IPS-15b (cell line): ENCODE measurements around the gene KRTCAP2.

ENCODE experiments used
- H3K27me3 ChIP-seq: one replicate; pipeline ENCODE4 v1.6.1; 2013; ENCODE audit warnings: low read length; ENCODE audit not compliant: control insufficient read depth, insufficient read depth
- H3K36me3 ChIP-seq: one replicate; pipeline ENCODE4 v1.6.1; 2013; ENCODE audit warnings: low read length; ENCODE audit not compliant: control insufficient read depth, insufficient read depth
- H3K4me1 ChIP-seq: one replicate; pipeline ENCODE4 v1.6.1; 2013; ENCODE audit warnings: mild to moderate bottlenecking, low read length; ENCODE audit not compliant: control insufficient read depth, insufficient read depth
- H3K4me3 ChIP-seq: one replicate; pipeline ENCODE4 v1.5.1; 2013; ENCODE audit warnings: low read depth, low read length
- H3K9ac ChIP-seq: one replicate; pipeline ENCODE4 v1.6.1; 2013; ENCODE audit warnings: low read depth, mild to moderate bottlenecking, low read length
- H3K9me3 ChIP-seq: one replicate; pipeline ENCODE4 v1.6.1; 2013; ENCODE audit warnings: mild to moderate bottlenecking, low read length; ENCODE audit not compliant: control insufficient read depth, insufficient read depth

Gene KRTCAP2

DNA sequence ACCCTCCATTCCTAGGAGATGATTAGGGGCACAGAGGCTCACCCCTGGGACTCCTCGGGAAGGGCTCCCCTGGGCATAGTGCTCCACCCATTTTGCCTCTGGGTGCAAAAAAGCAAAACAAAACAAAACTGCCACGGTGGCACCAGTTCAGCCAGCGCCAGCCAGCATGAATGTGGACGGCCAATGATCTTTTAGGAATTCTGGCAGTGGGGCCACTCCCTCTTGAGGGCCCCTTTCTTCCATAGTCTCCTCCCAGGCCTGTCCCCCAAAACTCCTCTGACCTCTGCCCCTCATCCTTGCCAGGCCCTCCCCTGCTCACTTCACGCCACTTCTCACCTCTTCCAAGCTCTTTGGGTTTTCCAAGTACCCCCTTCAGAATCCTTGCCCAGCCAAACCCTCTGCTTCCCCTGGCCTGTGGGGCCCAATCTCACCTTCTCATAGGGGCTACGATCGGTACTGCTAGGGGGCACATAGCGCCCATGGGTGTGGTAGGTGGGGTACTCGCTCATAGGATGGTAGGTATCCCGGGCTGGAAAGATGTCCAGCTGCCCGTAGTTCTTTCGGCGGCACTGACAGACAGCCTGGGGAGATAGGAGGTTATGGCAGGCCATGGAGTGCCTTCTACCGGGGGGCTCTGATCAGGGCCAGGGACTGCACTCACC is 13.8 kb upstream of the KRTCAP2 start:
- no peaks in the 10 kb centered on the region for H3K9me3 ChIP-seq
- no peak overlapping the region for H3K4me3 ChIP-seq
- H3K9ac ChIP-seq: no peak overlapping the region
- no peaks in the 10 kb centered on the region for H3K27me3 ChIP-seq
- H3K4me1 ChIP-seq: peaks cover 10% of the 10 kb centered on the region
- H3K36me3 ChIP-seq: peaks cover 10% of the 10 kb centered on the region

DNA sequence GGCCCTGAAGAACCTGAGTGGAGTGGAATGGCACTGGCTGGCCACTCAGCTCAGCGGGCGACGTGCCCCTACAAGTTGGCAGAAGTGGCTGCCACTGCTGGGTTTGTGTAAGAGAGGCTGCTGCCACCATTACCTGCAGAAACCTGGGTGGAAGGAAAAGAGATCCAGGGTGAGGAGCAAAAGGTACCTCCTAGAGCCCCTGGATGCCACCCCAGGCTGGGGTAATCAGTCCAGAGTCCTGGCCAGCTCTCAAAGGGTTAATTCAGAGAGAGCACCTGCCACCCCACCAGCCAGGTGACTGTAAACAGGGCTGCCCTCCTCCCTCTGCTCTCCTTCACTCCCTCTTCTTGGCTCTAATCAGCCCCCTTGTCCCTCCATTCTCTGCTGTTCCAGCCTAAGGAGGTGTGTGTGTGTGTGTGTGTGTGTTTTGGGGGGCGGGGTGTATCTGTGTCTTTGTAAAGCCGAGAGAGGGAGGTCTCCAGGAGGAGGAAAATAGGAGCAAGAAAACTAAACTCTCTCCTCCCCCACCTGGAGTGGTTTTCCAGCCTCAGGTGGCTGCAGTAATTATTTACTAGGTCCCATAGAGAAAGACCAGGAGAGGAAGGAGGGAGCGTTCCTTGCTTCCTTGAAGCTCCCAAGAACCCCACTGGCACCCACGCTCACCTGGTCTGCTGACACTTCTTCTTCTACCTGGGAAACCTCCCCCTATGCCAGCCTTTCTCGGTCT is 13.1 kb upstream of the KRTCAP2 start:
- peaks cover 10% of the 10 kb centered on the region for H3K4me1 ChIP-seq
- no peaks in the 10 kb centered on the region for H3K9me3 ChIP-seq
- H3K9ac ChIP-seq: no peak overlapping the region

DNA sequence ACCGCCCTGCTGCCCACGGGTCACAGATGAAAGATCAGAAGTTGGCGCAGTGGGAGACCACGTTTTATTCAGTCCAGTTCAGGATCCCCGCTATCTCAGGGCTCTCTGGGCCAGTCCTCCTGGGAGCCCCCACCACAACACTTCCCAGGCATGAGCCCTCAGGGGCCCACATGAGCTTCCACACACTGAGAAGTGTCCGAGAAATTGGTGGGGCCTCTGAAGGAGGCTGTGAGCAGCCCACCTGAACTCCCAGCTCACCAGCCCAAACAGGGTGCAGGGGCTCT is 12.6 kb upstream of the KRTCAP2 start:
- no peak overlapping the region for H3K9ac ChIP-seq

More for the DNA sequence above, 13.1 kb upstream of the KRTCAP2 start:
- no peaks in the 10 kb centered on the region for H3K27me3 ChIP-seq
- H3K36me3 ChIP-seq: peaks cover 10% of the 10 kb centered on the region
- H3K4me3 ChIP-seq: no peak overlapping the region

DNA sequence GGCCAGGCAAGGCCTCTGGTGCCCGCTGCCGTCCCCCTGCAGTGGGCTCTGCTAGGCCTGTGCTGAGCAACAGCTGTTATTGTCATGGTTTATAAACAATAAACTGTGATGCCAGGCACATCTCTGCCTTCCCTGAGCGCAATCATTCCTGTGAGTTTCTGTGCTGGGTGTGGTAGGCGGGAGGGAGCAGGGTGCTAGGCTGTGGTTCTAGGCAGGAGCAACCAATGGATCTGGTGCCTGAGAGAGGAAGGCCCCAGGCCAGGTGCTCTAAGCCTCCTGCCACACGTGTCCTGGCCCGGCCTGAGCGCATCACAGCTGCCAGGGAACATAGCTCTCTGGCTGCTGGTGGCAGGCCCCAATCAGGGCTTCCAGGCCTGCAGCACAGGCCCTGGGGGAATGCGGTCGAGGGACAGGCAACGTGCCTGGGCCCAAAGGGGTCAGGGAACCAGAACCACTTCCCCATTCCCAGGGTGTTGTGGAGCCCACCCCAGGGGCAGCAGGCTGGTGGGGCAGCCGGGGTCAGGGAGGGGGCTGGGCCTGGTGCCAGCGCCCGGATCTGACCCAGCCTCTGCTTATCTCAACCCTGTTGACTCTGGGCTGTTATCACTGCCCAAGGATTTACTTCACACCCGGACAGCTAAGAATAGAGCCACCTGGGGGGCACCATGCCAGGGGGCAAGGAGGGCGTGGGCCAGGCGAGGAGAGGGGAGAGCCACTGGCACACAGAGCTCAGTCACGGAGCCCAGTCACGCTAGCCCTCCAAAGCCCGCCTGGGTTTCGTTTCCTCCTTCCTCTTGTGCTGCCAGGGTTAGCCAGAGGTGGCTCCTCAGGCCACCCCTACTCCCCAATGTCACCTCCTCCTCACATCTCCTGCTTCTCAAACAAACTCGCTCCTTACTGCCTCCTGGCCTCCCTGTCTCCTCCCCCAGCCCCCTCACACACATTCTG is 12.0 kb upstream of the KRTCAP2 start:
- no peak overlapping the region for H3K9ac ChIP-seq
- peaks cover 10% of the 10 kb centered on the region for H3K36me3 ChIP-seq
- peaks cover 10% of the 10 kb centered on the region for H3K4me1 ChIP-seq
- H3K4me3 ChIP-seq: no peak overlapping the region
- H3K9me3 ChIP-seq: no peaks in the 10 kb centered on the region
- H3K27me3 ChIP-seq: no peaks in the 10 kb centered on the region

More for the DNA sequence above, 12.6 kb upstream of the KRTCAP2 start:
- Histone ChIP-seq H3K27me3 (no peaks in the 10 kb centered on the region), H3K9me3 (no peaks in the 10 kb centered on the region), H3K4me3 (no peak overlapping the region), H3K36me3 (peaks cover 10% of the 10 kb centered on the region), H3K4me1 (peaks cover 10% of the 10 kb centered on the region)

DNA sequence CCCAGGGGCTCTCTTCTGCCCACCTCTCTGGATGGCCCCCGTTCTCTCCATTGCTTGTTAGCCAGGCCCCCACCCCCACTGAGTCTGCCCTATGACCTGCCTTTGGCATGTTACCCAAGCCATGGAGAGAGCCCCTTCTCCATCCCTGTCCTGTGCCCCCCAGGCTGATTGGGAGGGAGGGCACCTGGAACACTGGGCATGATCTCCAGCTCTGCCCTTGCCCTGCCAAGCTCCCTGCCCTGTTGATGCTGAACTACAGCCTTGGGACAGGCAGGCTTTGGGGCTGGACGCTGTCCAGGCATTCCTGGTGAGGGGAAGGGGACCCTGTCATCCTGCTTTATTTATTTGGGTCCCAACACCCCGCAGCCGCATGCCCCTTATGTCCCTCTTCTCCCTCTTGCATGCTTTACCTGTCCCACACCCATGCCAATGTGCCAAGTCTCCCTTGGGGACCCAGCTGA is 11.3 kb upstream of the KRTCAP2 start:
- Histone ChIP-seq H3K9me3 (no peaks in the 10 kb centered on the region), H3K9ac (no peak overlapping the region), H3K4me1 (peaks cover 10% of the 10 kb centered on the region), H3K27me3 (no peaks in the 10 kb centered on the region), H3K4me3 (no peak overlapping the region), H3K36me3 (peaks cover 17% of the 10 kb centered on the region)

DNA sequence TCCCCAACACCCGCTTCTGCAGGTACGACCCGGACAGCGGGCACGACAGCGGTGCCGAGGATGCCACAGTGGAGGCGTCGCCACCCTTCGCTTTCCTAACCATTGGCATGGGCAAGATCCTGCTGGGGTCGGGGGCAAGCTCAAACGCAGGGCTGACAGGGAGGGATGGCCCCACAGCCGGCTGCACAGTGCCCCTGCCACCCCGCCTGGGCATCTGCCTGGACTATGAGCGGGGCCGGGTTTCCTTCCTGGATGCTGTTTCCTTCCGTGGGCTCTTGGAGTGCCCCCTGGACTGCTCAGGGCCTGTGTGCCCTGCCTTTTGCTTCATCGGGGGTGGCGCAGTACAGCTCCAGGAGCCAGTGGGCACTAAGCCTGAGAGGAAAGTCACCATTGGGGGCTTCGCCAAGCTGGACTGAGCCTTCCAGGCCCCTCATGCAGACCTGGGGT is 10.7 kb upstream of the KRTCAP2 start:
- H3K36me3 ChIP-seq: peaks cover 23% of the 10 kb centered on the region
- no peaks in the 10 kb centered on the region for H3K27me3 ChIP-seq
- H3K4me1 ChIP-seq: peaks cover 10% of the 10 kb centered on the region
- no peaks in the 10 kb centered on the region for H3K9me3 ChIP-seq
- no peak overlapping the region for H3K4me3 ChIP-seq
- H3K9ac ChIP-seq: no peak overlapping the region

DNA sequence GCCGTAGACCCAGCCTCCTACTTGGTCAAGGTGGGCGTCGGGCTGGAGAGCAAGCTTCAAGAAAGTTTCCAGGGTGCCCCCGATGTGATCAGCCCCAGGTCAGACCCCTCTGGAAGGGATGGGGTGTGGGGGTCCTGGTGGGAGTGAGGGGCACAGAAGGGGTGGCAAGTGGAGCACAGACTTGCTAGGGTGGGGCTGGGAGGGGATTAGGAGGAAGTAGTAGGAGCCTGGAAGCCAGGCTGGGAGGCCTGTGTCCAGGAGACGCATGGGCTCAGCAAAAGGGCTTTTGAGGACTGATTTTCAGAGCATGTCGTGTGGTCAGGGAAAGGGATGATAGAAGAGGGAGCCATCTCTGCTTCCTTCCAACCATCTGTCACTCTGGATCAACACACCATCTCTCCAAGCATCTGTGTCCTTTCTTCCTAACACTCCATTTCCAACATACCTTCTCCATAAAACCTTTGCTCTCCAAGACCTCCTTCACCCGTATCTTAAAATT is 9.0 kb upstream of the KRTCAP2 start:
- H3K27me3 ChIP-seq: no peaks in the 10 kb centered on the region
- H3K36me3 ChIP-seq: peaks cover 37% of the 10 kb centered on the region
- H3K9ac ChIP-seq: no peak overlapping the region
- H3K4me3 ChIP-seq: no peak overlapping the region
- peaks cover 10% of the 10 kb centered on the region for H3K4me1 ChIP-seq
- no peaks in the 10 kb centered on the region for H3K9me3 ChIP-seq

DNA sequence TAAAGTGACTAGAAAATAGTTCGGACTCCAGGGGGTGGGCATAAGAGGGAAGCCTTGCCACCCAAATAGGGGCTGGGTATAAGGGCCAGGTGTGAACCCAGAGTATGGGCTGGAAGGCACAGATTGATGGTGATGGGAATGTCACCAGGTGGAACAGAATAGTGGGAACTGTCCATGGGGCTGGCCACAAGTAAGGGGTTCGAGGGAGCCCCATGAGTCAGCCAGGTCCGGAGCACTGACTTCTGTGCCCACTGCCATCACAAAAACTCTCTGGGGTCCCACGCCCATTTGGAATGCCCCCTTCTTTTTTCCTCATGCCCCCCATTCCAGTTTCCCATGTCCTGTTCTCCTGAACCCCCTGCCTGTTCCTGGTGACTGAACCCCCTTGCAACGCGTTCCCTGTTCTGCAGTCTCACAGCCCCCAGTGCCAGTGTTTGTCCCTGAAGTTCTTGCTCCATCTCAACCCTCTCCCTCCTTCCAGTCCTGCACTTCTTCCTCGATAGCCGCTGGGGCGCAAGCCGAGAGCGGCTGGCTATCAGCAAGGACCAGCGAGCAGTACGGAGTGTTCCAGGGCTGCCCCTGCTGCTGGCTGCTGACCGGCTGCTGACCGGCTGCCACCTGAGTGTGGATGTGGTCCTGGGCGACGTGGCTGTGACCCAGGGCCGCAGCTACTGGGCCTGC is 8.4 kb upstream of the KRTCAP2 start:
- Histone ChIP-seq H3K36me3 (peaks cover 41% of the 10 kb centered on the region), H3K27me3 (no peaks in the 10 kb centered on the region), H3K4me1 (peaks cover 7% of the 10 kb centered on the region), H3K9me3 (no peaks in the 10 kb centered on the region), H3K9ac (no peak overlapping the region), H3K4me3 (no peak overlapping the region)

DNA sequence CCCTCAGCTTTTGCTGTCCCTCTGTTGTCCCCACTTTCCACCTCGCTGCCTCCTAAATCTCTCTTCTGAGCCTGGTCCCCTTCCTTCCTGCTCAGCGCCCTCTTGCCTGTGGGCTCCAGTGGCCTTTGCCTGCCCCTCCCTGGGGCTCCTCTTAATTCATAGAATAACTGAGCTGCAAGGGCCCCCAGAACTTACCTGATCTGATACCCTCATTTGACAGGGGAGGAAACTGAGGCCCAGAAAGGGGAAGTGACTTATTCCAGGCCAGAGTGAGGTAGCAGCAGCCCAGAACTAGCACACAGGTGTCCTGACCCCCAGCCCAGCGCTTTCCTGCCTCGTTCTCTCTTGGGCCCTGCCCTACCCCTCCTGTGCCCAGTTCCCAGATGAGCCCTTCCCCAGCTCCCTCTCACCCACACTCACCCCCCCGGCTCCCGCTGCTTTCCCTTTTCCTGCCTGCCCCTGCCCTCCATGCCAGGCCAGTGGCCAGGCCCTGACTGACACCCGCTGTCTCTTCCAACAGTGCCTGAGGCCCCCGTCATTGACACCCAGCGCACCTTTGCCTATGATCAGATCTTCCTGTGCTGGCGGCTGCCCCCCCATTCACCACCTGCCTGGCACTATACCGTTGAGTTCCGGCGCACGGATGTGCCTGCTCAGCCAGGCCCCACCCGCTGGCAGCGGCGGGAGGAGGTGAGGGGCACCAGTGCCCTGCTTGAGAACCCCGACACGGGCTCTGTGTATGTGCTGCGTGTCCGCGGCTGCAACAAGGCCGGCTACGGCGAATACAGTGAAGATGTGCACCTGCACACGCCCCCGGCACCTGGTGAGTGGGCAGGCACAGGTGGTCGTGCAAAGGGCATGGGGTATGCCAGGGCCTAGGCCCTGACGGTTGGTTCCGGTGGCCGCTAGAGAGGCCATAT is 6.3 kb upstream of the KRTCAP2 start:
- no peak overlapping the region for H3K9ac ChIP-seq
- peaks cover 4% of the 10 kb centered on the region for H3K4me1 ChIP-seq
- no peak overlapping the region for H3K4me3 ChIP-seq
- no peaks in the 10 kb centered on the region for H3K27me3 ChIP-seq
- peaks cover 39% of the 10 kb centered on the region for H3K36me3 ChIP-seq
- no peaks in the 10 kb centered on the region for H3K9me3 ChIP-seq

DNA sequence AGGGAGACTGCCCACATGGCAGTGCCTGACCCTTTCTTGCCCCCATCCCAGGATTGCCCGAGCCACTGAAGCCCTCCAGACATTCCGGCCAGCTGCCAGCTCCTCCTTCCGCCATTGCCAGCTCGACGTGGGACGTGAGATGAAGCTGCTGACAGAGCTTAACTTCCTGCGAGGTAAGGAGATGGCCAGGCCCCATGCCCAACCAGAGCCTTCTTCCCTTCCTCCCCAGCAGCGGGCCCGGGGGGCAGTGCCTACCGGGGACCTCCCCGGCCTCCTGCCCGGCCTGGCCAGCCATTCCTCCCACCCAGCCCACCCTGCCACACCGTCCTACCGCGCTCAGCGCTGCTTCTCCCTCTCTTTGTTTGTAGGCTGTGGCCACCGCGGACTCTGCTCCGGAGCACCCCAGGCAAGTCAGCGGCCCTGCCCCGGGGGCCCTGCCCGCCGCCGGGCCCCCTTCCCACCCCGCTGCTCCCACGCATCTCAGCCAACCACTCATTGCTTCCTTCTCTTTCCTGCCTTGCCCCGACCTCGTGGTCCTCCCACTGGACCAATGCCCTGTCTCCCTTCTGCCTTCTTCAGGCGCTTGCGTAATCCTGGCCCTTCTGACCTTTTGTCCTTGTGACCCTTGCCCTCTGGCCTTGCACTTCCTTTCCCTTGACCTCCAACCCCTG is 5.5 kb upstream of the KRTCAP2 start:
- no peak overlapping the region for H3K4me3 ChIP-seq
- no peaks in the 10 kb centered on the region for H3K27me3 ChIP-seq
- H3K9ac ChIP-seq: no peak overlapping the region
- no peaks in the 10 kb centered on the region for H3K9me3 ChIP-seq
- peaks cover 32% of the 10 kb centered on the region for H3K36me3 ChIP-seq
- H3K4me1 ChIP-seq: peaks cover 4% of the 10 kb centered on the region
